T-helper 2 cell treated with Interferon-gamma antibody and Interleukin-4, amounts not matched to agents 5 μg/mL and 100 μg/mL, for 36 hours (primary cell): Measurements from ENCODE around the gene SUN2.

Source experiments
- DNase-seq: peaks from one replicate; pipeline ENCODE4 v3.0.0; 2021; ENCODE audit warnings: low spot score
- H3K27ac Mint-ChIP-seq: one replicate; pipeline ENCODE4 v1.8.0; 2021; ENCODE audit warnings: mild to moderate bottlenecking, mixed read lengths
- H3K27me3 Mint-ChIP-seq: one replicate; pipeline ENCODE4 v1.8.0; 2021; ENCODE audit warnings: low read depth, mixed read lengths
- H3K36me3 Mint-ChIP-seq: one replicate; pipeline ENCODE4 v1.8.0; 2021; ENCODE audit warnings: low read depth, mixed read lengths
- H3K4me1 Mint-ChIP-seq: one replicate; pipeline ENCODE4 v1.8.0; 2021; ENCODE audit warnings: low read depth, mixed read lengths
- H3K4me3 Mint-ChIP-seq: one replicate; pipeline ENCODE4 v1.8.0; 2022; ENCODE audit warnings: mild to moderate bottlenecking, moderate library complexity, mixed read lengths
- H3K9me3 Mint-ChIP-seq: one replicate; pipeline ENCODE4 v1.8.0; 2021; ENCODE audit warnings: mixed read lengths

The SUN2 gene

GRCh38 chr22:38740116-38740723 is 15.6 kb downstream of the SUN2 start:
- no peak for DNase-seq
- H3K4me3 Mint-ChIP-seq = no peak overlapping the region
- peaks cover 81% of the 10 kb centered on the region for H3K36me3 Mint-ChIP-seq
- H3K9me3 Mint-ChIP-seq = no peaks in the 10 kb centered on the region
- no peaks in the 10 kb centered on the region for H3K27me3 Mint-ChIP-seq
- peak overlapping the region; percentile 31 for H3K27ac Mint-ChIP-seq
- H3K4me1 Mint-ChIP-seq = peaks cover 19% of the 10 kb centered on the region

DNA sequence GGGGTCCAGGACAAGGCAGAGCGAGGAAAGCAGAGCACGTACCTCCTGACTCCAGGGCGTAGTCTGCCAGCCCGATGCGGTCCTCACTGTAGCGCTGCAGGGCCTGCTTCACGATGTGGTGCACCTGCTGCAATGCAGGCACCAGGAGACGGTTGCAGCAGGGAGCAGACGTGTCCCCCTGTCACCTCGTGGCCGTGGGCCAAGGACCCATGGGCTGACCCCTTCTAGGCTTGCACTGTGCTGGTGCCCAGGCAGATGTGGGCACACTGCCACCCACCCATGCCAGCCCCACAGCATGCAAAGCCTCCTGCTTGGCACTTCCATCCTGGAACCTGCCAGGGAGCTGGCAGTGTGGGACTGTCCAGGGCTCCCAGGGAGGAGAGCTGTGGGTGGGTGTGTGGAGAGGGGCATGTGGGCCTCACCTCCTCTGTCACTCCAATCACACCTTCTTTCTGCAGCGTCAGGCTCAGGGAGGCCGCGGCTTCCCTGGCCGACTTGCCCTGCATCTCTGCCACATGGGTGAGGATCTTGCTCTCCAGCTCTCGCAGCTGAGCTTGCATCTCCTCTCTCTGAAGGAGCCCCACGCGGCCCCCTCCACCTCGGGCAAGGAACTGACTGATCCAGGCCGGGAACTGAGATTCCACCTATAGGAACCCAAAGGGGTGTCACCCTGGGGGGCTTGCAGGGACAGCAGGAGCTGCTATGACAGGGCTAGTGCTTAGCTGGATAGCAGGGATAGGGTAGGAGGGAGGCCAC is 16.3 kb downstream of the SUN2 start:
- Mint-ChIP-seq H3K4me1 (peaks cover 15% of the 10 kb centered on the region), H3K27ac (peak overlapping the region; percentile 31), H3K4me3 (no peak overlapping the region), H3K9me3 (no peaks in the 10 kb centered on the region), H3K36me3 (peaks cover 80% of the 10 kb centered on the region), H3K27me3 (no peaks in the 10 kb centered on the region)
- DNase-seq = no peak

GRCh38 chr22:38738475-38739070 is 17.2 kb downstream of the SUN2 start:
- no peak for DNase-seq
- no peaks in the 10 kb centered on the region for H3K27me3 Mint-ChIP-seq
- peaks cover 85% of the 10 kb centered on the region for H3K36me3 Mint-ChIP-seq
- H3K27ac Mint-ChIP-seq = peak overlapping the region; percentile 63
- peaks cover 22% of the 10 kb centered on the region for H3K4me1 Mint-ChIP-seq
- no peak overlapping the region for H3K4me3 Mint-ChIP-seq
- H3K9me3 Mint-ChIP-seq = no peaks in the 10 kb centered on the region

DNA sequence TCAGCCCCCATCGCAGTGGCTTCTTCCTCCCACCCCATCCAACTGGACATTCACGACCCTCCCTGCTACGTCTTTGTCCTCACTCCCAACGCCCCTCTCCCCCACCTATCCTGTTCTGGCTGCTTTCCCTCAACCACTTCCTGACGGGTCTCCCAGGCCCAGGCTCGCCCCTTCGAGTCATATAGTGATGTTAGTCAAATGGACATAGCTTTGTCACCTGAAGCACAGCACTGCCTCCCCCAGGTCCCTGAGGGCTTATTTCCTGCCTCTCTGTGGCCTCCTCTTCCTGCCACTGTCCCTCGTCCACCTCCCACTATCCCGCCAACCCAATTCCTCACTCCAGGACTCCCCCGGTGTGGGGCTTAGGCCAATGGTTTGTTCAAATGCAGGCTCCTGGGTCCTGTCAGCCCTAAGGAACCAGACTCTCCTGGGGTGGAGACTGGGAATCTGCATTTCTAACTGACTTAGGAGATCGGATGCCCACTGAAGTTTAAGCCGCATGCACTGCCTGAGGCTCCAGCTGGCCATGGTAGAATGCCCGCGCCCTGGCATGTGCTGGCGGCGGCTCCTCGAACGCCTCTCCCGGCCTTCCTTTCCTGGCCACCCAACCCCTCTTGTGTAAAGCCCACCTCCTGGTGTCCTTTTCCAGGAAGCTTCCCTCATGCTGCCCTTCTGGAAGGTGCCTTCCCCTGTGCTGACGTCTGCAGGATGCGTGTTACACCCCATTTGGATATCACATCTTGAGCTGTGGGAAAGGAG is 18.3 kb downstream of the SUN2 start:
- Mint-ChIP-seq H3K36me3 (peaks cover 84% of the 10 kb centered on the region), H3K9me3 (no peaks in the 10 kb centered on the region), H3K4me1 (peaks cover 27% of the 10 kb centered on the region), H3K27me3 (no peaks in the 10 kb centered on the region), H3K27ac (peak overlapping the region; percentile 87), H3K4me3 (peak overlapping the region; percentile 5)
- no peak for DNase-seq

DNA sequence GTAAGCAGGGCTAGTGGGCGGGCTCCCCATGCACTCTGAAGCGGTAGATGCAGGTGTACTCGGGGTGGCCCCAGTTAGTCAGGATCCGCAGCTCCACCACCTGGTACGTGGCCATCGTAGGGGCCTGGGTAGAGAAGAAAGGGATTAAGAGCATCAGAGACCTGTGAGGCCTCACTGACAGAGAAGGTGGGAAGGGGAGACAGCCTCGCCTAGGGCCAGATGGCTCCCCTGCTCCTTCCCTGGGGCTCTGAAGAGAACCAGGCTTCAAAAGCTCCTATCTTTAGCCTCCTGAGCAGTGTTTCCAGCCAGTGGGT is 19.6 kb downstream of the SUN2 start:
- no peak for DNase-seq
- H3K27ac Mint-ChIP-seq = peak overlapping the region; percentile 87
- H3K36me3 Mint-ChIP-seq = peaks cover 75% of the 10 kb centered on the region
- H3K9me3 Mint-ChIP-seq = no peaks in the 10 kb centered on the region
- H3K4me3 Mint-ChIP-seq = no peak overlapping the region
- peaks cover 27% of the 10 kb centered on the region for H3K4me1 Mint-ChIP-seq
- no peaks in the 10 kb centered on the region for H3K27me3 Mint-ChIP-seq

- no peak overlapping the region for H3K4me3 Mint-ChIP-seq
- H3K4me1 Mint-ChIP-seq = peaks cover 27% of the 10 kb centered on the region
- H3K36me3 Mint-ChIP-seq = peaks cover 70% of the 10 kb centered on the region
Observed at GRCh38 chr22:38735465-38736256, 20.1 kb downstream of the SUN2 start.

DNA sequence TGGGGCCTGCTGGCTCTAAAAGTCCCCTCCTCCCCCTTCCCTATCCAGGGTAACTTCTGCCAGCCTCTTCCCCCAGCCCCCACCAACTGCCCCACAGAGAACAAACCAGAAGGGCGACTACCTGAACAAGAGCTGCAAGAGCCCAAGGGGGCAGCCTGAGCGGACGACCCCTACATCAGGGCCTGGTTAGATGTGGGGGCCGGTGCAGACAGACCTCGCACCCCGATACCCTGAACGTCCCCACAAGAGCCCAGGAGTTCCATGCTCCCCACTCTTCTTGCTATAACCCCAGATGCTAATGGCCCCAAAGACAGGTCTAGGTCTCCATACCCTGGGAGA is 20.7 kb downstream of the SUN2 start:
- no peak for DNase-seq
- no peak overlapping the region for H3K4me3 Mint-ChIP-seq
- peak overlapping the region; percentile 68 for H3K27ac Mint-ChIP-seq
- peaks cover 71% of the 10 kb centered on the region for H3K36me3 Mint-ChIP-seq
- peaks cover 27% of the 10 kb centered on the region for H3K4me1 Mint-ChIP-seq
- H3K9me3 Mint-ChIP-seq = no peaks in the 10 kb centered on the region
- H3K27me3 Mint-ChIP-seq = no peaks in the 10 kb centered on the region

More at GRCh38 chr22:38735465-38736256, 20.1 kb downstream of the SUN2 start:
- Mint-ChIP-seq H3K27me3 (no peaks in the 10 kb centered on the region), H3K9me3 (no peaks in the 10 kb centered on the region), H3K27ac (peak overlapping the region; percentile 87)
- DNase-seq = no peak

- H3K4me1 Mint-ChIP-seq = peaks cover 27% of the 10 kb centered on the region
- no peaks in the 10 kb centered on the region for H3K9me3 Mint-ChIP-seq
- peak overlapping the region; percentile 64 for H3K27ac Mint-ChIP-seq
- DNase-seq = no peak
- no peaks in the 10 kb centered on the region for H3K27me3 Mint-ChIP-seq
- peaks cover 69% of the 10 kb centered on the region for H3K36me3 Mint-ChIP-seq
- H3K4me3 Mint-ChIP-seq = no peak overlapping the region
Observed at GRCh38 chr22:38734421-38735100, 21.2 kb downstream of the SUN2 start.

DNA sequence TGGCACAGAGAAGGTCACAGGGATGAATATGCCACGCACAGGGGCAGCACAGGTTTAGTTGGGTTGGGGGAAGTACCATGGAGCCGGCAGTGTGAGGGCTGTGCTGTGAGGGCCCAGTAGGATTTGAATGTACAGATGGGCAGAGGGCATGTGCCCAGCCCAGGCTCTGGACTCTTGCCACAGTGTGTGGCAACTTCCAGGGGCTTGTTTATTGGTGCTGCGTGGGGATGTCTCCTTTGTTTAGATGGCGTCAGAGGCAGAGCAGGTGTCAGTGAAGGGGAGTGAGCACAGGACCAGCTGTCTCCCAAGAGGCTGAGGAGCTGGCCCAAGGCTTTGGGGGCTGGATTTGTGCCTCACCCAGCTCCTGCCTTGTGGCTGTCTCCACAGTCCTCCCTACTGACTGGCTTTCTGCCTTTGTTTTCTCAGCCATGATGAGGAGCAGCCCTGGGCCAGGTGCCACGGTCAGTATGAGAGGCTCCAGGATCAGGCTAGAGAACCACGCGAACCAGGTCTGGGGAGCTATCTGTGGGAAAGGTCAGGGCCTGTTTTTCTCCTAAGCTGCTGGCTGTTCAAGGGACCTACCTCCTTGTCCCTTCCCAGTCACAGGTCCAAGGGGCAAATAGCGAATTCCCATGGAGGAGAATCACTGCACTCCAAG is 21.9 kb downstream of the SUN2 start:
- no peaks in the 10 kb centered on the region for H3K9me3 Mint-ChIP-seq
- H3K36me3 Mint-ChIP-seq = peaks cover 68% of the 10 kb centered on the region
- no peak overlapping the region for H3K4me3 Mint-ChIP-seq
- no peak for DNase-seq
- peak overlapping the region; percentile 64 for H3K27ac Mint-ChIP-seq
- H3K27me3 Mint-ChIP-seq = no peaks in the 10 kb centered on the region
- H3K4me1 Mint-ChIP-seq = peaks cover 27% of the 10 kb centered on the region

DNA sequence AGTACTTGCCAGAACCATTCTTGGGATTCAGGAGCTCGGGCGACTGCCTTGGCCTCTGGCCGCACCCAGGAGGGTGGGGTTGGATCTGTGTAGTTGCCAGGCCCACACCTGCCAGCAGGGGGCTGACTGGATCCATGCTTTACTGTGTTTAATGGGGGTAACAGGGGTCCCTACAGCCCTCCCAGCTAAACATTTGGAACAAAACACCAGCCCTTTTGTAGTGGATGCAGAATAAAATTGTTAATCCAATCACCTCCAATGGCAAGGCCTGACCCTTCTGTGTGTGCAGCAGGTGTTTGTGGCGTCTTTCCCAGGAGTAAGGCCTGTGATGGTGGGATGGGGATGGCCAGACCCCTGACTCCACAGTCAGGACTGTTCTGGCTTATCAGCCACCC is 22.5 kb downstream of the SUN2 start:
- Mint-ChIP-seq H3K27me3 (no peaks in the 10 kb centered on the region), H3K4me3 (peak overlapping the region; percentile 18), H3K36me3 (peaks cover 68% of the 10 kb centered on the region), H3K27ac (peak overlapping the region; percentile 77), H3K9me3 (no peaks in the 10 kb centered on the region), H3K4me1 (peaks cover 27% of the 10 kb centered on the region)
- DNase-seq = no peak

- Mint-ChIP-seq H3K4me3 (no peak overlapping the region), H3K27ac (peak overlapping the region; percentile 55), H3K36me3 (peaks cover 63% of the 10 kb centered on the region), H3K4me1 (peaks cover 17% of the 10 kb centered on the region), H3K27me3 (no peaks in the 10 kb centered on the region), H3K9me3 (no peaks in the 10 kb centered on the region)
- no peak for DNase-seq
Observed at GRCh38 chr22:38732251-38732815, 23.5 kb downstream of the SUN2 start.

- H3K36me3 Mint-ChIP-seq = peaks cover 63% of the 10 kb centered on the region
- H3K27me3 Mint-ChIP-seq = no peaks in the 10 kb centered on the region
- no peak overlapping the region for H3K4me3 Mint-ChIP-seq
- H3K4me1 Mint-ChIP-seq = peaks cover 13% of the 10 kb centered on the region
- peak overlapping the region; percentile 71 for H3K27ac Mint-ChIP-seq
- DNase-seq = no peak
- H3K9me3 Mint-ChIP-seq = no peaks in the 10 kb centered on the region
Observed at GRCh38 chr22:38731703-38732161, 24.1 kb downstream of the SUN2 start.
